NOMO-1 treated with DMSO at 0.1 percent for 48 hours (cell line): Measurements from ENCODE around the gene KLRG1.

Experiments
- DNase-seq: peaks from one replicate; lab custom pipeline; 2025; ENCODE audit not compliant: unreplicated experiment; lab: John Stamatoyannopoulos, UW

The KLRG1 gene

GRCh38 chr12:9040484-9041186, 51.3 kb downstream of the KLRG1 start:
- DNase-seq = no peak

GRCh38 chr12:9041321-9041720, 52.0 kb downstream of the KLRG1 start:
- DNase-seq = no peak

GRCh38 chr12:9043766-9044165, 54.4 kb downstream of the KLRG1 start:
- no peak for DNase-seq

- DNase-seq = no peak
These were observed 57.8 kb downstream of the KLRG1 start for GRCh38 chr12:9047105-9047504.

- DNase-seq = no peak
These were observed 59.6 kb downstream of the KLRG1 start for GRCh38 chr12:9048930-9049329.

GRCh38 chr12:9049520-9050133, 60.3 kb downstream of the KLRG1 start:
- peak; percentile 70 for DNase-seq

GRCh38 chr12:9050521-9051157, 61.3 kb downstream of the KLRG1 start:
- DNase-seq = no peak

- DNase-seq = no peak
These were observed 61.8 kb downstream of the KLRG1 start for GRCh38 chr12:9051158-9051550.

GRCh38 chr12:9052610-9053009, 63.3 kb downstream of the KLRG1 start:
- no peak for DNase-seq
